H1 (cell line): ENCODE data around the gene INTU. TPM values are rescaled to one million over a fixed set of nuclear protein-coding genes. Genes with fewer than 3 reads are reported as not detected.

ENCODE experiments used
- CTCF ChIA-PET: fragments of 300-600 bp; sonication (Branson Sonifier 250); formaldehyde crosslinking; loops from one replicate; lab custom pipeline; 2021; ENCODE audit not compliant: partially characterized antibody; lab: Charles Lee
- POLR2A ChIA-PET: fragments of 300-600 bp; sonication (Branson Sonifier 250); formaldehyde crosslinking; loops from one replicate; lab custom pipeline; 2021; ENCODE audit warnings: inconsistent platforms; ENCODE audit not compliant: partially characterized antibody; lab: Charles Lee
- DNase-seq, 2 experiments: peaks; one replicate each; pipeline versions ENCODE4 v3.0.0 to v3.0.0-alpha.2; 2010 to 2022; ENCODE audit warnings: low spot score in 2 of 2, low read depth in 1 of 2, mixed read lengths in 1 of 2
- FAIRE-seq: peaks from 2 replicates; lab custom pipeline; 2011; peaks lifted over from hg19 to GRCh38; lab: Jason Lieb, UNC
- H2AFZ ChIP-seq: 2 replicates; pipeline ENCODE4 v1.8.1; 2012; ENCODE audit warnings: low read length, inconsistent platforms
- H2AK5ac ChIP-seq: 2 replicates; pipeline ENCODE4 v1.6.1; 2013; ENCODE audit warnings: low read depth, low read length
- H2BK120ac ChIP-seq: replicated peaks from 2 replicates; pipeline ENCODE3; 2013; ENCODE audit warnings: low read depth, low read length, inconsistent platforms
- H2BK12ac ChIP-seq: 2 replicates; pipeline ENCODE4 v1.6.1; 2013; ENCODE audit warnings: low read depth, low read length
- H2BK15ac ChIP-seq: 2 replicates; pipeline ENCODE4 v1.6.1; 2013; ENCODE audit warnings: low read length
- H2BK20ac ChIP-seq: 2 replicates; pipeline ENCODE4 v1.6.1; 2013; ENCODE audit warnings: low read length
- H2BK5ac ChIP-seq: 2 replicates; pipeline ENCODE4 v1.6.1; 2013; ENCODE audit warnings: low read depth, low read length
- H3K14ac ChIP-seq: 2 replicates; pipeline ENCODE4 v1.6.1; 2013; ENCODE audit warnings: inconsistent platforms; ENCODE audit not compliant: insufficient read length
- H3K18ac ChIP-seq: 2 replicates; pipeline ENCODE4 v1.6.1; 2013; ENCODE audit warnings: low read length; ENCODE audit errors: extremely low read depth
- H3K23ac ChIP-seq: 2 replicates; pipeline ENCODE4 v1.6.1; 2013; ENCODE audit warnings: inconsistent platforms; ENCODE audit not compliant: insufficient read length
- H3K23me2 ChIP-seq: 2 replicates; pipeline ENCODE4 v1.6.1; 2013; ENCODE audit warnings: low read depth, low read length
- H3K27ac ChIP-seq: 2 replicates; pipeline ENCODE4 v1.6.1; 2011; ENCODE audit warnings: low read depth, low read length, inconsistent platforms
- H3K27me3 ChIP-seq, 4 experiments: replicated peaks in 1 of 4; 1 replicate in 1 of 4; 2 replicates in 3 of 4; pipeline versions ENCODE4 v1.6.1 to v1.8.1; 2011 to 2013; ENCODE audit warnings: low read length in 3 of 4, mild to moderate bottlenecking in 3 of 4, inconsistent platforms in 2 of 4, mixed read lengths in 2 of 4, moderate library complexity in 1 of 4; ENCODE audit not compliant: control insufficient read depth in 3 of 4, insufficient read depth in 3 of 4; ENCODE audit errors: extremely low read depth in 1 of 4
- H3K36me3 ChIP-seq, 4 experiments: 2 replicates each; pipeline versions ENCODE4 v1.6.1 to v1.8.1; 2011 to 2013; ENCODE audit warnings: mild to moderate bottlenecking in 4 of 4, low read length in 3 of 4, moderate library complexity in 2 of 4, control low read depth in 1 of 4, inconsistent platforms in 1 of 4; ENCODE audit not compliant: insufficient read depth in 4 of 4, control insufficient read depth in 2 of 4
- H3K4ac ChIP-seq: replicated peaks from 2 replicates; pipeline ENCODE3; 2013; ENCODE audit warnings: low read length, low read depth, mixed read lengths, inconsistent platforms; ENCODE audit not compliant: insufficient read length
- H3K4me1 ChIP-seq, 4 experiments: replicated peaks in 1 of 4; 1 replicate in 1 of 4; 2 replicates in 3 of 4; pipeline versions ENCODE4 v1.6.1 to v1.8.1; 2011 to 2013; ENCODE audit warnings: low read length in 3 of 4, inconsistent platforms in 2 of 4, mixed read lengths in 1 of 4; ENCODE audit not compliant: insufficient read depth in 4 of 4, control insufficient read depth in 3 of 4
- H3K4me2 ChIP-seq, 2 experiments: 2 replicates each; pipeline versions ENCODE4 v1.6.1 to v1.8.1; 2011 to 2013; ENCODE audit warnings: low read depth in 2 of 2, low read length in 2 of 2, control low read depth in 1 of 2, inconsistent platforms in 1 of 2, mild to moderate bottlenecking in 1 of 2; ENCODE audit not compliant: insufficient read depth in 1 of 2
- H3K4me3 ChIP-seq, 4 experiments: fragments of 200-600, 300-600 bp in 1 of 4; sonication (generic), shearing (Covaris generic), sonication (Bioruptor Twin) in 1 of 4; 2 replicates each; pipeline versions ENCODE4 v1.5.1 to v1.8.1; 2011 to 2016; ENCODE audit warnings: low read length in 4 of 4, low read depth in 3 of 4, control low read depth in 2 of 4, inconsistent platforms in 2 of 4, mild to moderate bottlenecking in 2 of 4, mixed read lengths in 1 of 4, moderate library complexity in 1 of 4; ENCODE audit not compliant: insufficient read depth in 2 of 4; ENCODE audit errors: extremely low read depth in 1 of 4
- H3K56ac ChIP-seq: replicated peaks from 2 replicates; pipeline ENCODE3; 2013; ENCODE audit warnings: low read depth, mild to moderate bottlenecking, mixed read lengths, low read length, inconsistent platforms; ENCODE audit not compliant: insufficient read length
- H3K79me1 ChIP-seq: 2 replicates; pipeline ENCODE4 v1.6.1; 2013; ENCODE audit warnings: low read depth, low read length, control low read depth
- H3K79me2 ChIP-seq, 2 experiments: 2 replicates each; pipeline versions ENCODE4 v1.6.1 to v1.8.1; 2012 to 2013; ENCODE audit warnings: low read length in 2 of 2, mild to moderate bottlenecking in 2 of 2, inconsistent platforms in 1 of 2; ENCODE audit not compliant: insufficient read depth in 2 of 2, control insufficient read depth in 1 of 2
- H3K9ac ChIP-seq, 4 experiments: replicated peaks in 1 of 4; 1 replicate in 1 of 4; 2 replicates in 3 of 4; pipeline versions ENCODE4 v1.6.1 to v1.8.1; 2011 to 2013; ENCODE audit warnings: low read depth in 3 of 4, low read length in 3 of 4, control low read depth in 2 of 4, mild to moderate bottlenecking in 2 of 4, moderate library complexity in 2 of 4, inconsistent platforms in 1 of 4; ENCODE audit errors: extremely low read depth in 1 of 4
- H3K9me3 ChIP-seq, 2 experiments: 2 replicates each; pipeline versions ENCODE4 v1.6.1 to v1.8.1; 2012 to 2013; ENCODE audit warnings: mild to moderate bottlenecking in 2 of 2, moderate library complexity in 2 of 2, control low read depth in 1 of 2, inconsistent platforms in 1 of 2, low read depth in 1 of 2, low read length in 1 of 2, mixed read lengths in 1 of 2; ENCODE audit not compliant: insufficient read depth in 2 of 2
- H4K20me1 ChIP-seq, 2 experiments: replicated peaks in 1 of 2; 2 replicates each; pipeline versions ENCODE3 to v1.8.1; 2011 to 2013; ENCODE audit warnings: inconsistent platforms in 2 of 2, low read length in 2 of 2, mild to moderate bottlenecking in 1 of 2; ENCODE audit not compliant: insufficient read depth in 2 of 2, control insufficient read depth in 1 of 2
- H4K5ac ChIP-seq: 2 replicates; pipeline ENCODE4 v1.6.1; 2013; ENCODE audit warnings: low read length, low read depth, mixed read lengths, inconsistent platforms; ENCODE audit not compliant: insufficient read length
- H4K8ac ChIP-seq: 2 replicates; pipeline ENCODE4 v1.8.0; 2013; ENCODE audit warnings: mild to moderate bottlenecking, moderate library complexity, low read length, inconsistent platforms; ENCODE audit not compliant: insufficient read depth; ENCODE audit errors: extremely low read depth
- H4K91ac ChIP-seq: replicated peaks from 2 replicates; pipeline ENCODE3; 2013; ENCODE audit warnings: low read length, mixed read lengths, inconsistent platforms; ENCODE audit not compliant: insufficient read length
- ATF2 ChIP-seq: IDR thresholded peaks from 2 replicates; pipeline ENCODE4 v1.6.1; 2012; ENCODE audit warnings: low read length, inconsistent platforms
- BACH1 ChIP-seq: IDR thresholded peaks from 2 replicates; pipeline ENCODE4 v1.6.1; 2012; ENCODE audit warnings: low read length, improper control_type of control experiment
- CREB1 ChIP-seq: IDR thresholded peaks from 2 replicates; pipeline ENCODE4 v1.6.1; 2012; ENCODE audit warnings: inconsistent platforms
- EP300 ChIP-seq, 2 experiments: IDR thresholded peaks; 1 replicate in 1 of 2; 2 replicates in 1 of 2; pipeline ENCODE4 v1.6.1; 2011 to 2012; ENCODE audit warnings: low read depth in 2 of 2, low read length in 2 of 2, mild to moderate bottlenecking in 2 of 2, borderline replicate concordance in 1 of 2, inconsistent platforms in 1 of 2, moderate library complexity in 1 of 2
- NRF1 ChIP-seq: IDR thresholded peaks from 2 replicates; pipeline ENCODE4 v1.6.1; 2011; ENCODE audit warnings: mild to moderate bottlenecking, low read depth, low read length, improper control_type of control experiment
- POLR2A ChIP-seq, 2 experiments: IDR thresholded peaks; 1 replicate in 1 of 2; 2 replicates in 1 of 2; pipeline ENCODE4 v1.6.1; 2011; ENCODE audit warnings: low read depth in 2 of 2, low read length in 2 of 2, mild to moderate bottlenecking in 2 of 2; ENCODE audit errors: control extremely low read depth in 1 of 2
- POU5F1 ChIP-seq: IDR thresholded peaks from 2 replicates; pipeline ENCODE4 v1.6.1; 2011; ENCODE audit warnings: low read depth, mild to moderate bottlenecking, low read length, moderate library complexity
- RBBP5 ChIP-seq: IDR thresholded peaks from 2 replicates; pipeline ENCODE4 v1.7.1; 2012; ENCODE audit warnings: low read depth, mild to moderate bottlenecking, inconsistent platforms, low read length, moderate library complexity, borderline replicate concordance
- RNF2 ChIP-seq: fragments of 200-900, 300-1000 bp; sonication (generic); IDR thresholded peaks from 2 replicates; pipeline ENCODE4 v1.7.1; 2016; ENCODE audit warnings: borderline replicate concordance, low read depth, mild to moderate bottlenecking, antibody characterized with exemption, low read length; ENCODE audit not compliant: poor library complexity, severe bottlenecking; ENCODE audit errors: missing control alignments
- TBP ChIP-seq: IDR thresholded peaks from 2 replicates; pipeline ENCODE4 v1.6.1; 2011; ENCODE audit warnings: low read depth, low read length, improper control_type of control experiment
- YY1 ChIP-seq: IDR thresholded peaks from 2 replicates; pipeline ENCODE4 v1.6.1; 2011; ENCODE audit warnings: low read depth, mild to moderate bottlenecking, low read length
- WGBS, 2 experiments: shearing (Covaris generic) in 1 of 2; methylation state at CpG; one replicate each; pipeline versions ENCODE4 v1.1.6 to v1.1.7; 2013 to 2015; ENCODE audit warnings: low lambda C conversion rate in 2 of 2, mixed read lengths in 2 of 2, inconsistent platforms in 1 of 2, low coverage in 1 of 2, missing lambda C conversion rate in 1 of 2; ENCODE audit not compliant: insufficient replicate concordance in 2 of 2, insufficient coverage in 1 of 2, insufficient read length in 1 of 2; ENCODE audit errors: extremely low coverage in 1 of 2, missing lambda C conversion rate in 1 of 2; 5-methylcytosine and 5-hydroxymethylcytosine counted together
- polyA plus RNA-seq, 7 experiments: library from polyadenylated mRNA; depleted of rRNA in 3 of 7; stranded (reverse) in 5 of 7; unstranded in 2 of 7; fragments of >200 nt in 5 of 7; fragments of 200-250 nt in 2 of 7; gene quantifications; 1 replicate in 5 of 7; 2 replicates in 1 of 7; 4 replicates in 1 of 7; pipeline versions ENCODE4 v1.2.1 to v1.2.3, GENCODE V29; 2011 to 2013; ENCODE audit warnings: missing spikeins in 2 of 7, mixed read lengths in 2 of 7
- total RNA-seq: library from RNA; stranded (reverse); fragmentation: NEBNext Ultra II Directional; extraction: Animal tissue kit (Norgen Biotek cat#: 25700); gene quantifications from 2 replicates; pipeline ENCODE4 v1.2.1, GENCODE V29; 2021

Gene INTU
- total and polyA plus RNA-seq, 2 of the 8 experiments (the other 6 are each of a cell fraction or from before 2014, with no cell fraction given): 6.0 to 15.1 TPM

- H4K20me1 ChIP-seq: no peaks in the 10 kb centered on the region
- no peaks in the 10 kb centered on the region for H3K36me3 ChIP-seq
- H3K4me3 ChIP-seq: no peak overlapping the region
- no peak overlapping the region for H3K4me2 ChIP-seq
- no peaks in the 10 kb centered on the region for H3K9me3 ChIP-seq
- H3K23me2 ChIP-seq: no peaks in the 10 kb centered on the region
- H3K23ac ChIP-seq: no peak overlapping the region
- H3K4me1 ChIP-seq: no peaks in the 10 kb centered on the region
- H3K14ac ChIP-seq: no peak overlapping the region
- no peaks in the 10 kb centered on the region for H3K79me1 ChIP-seq
- no peak overlapping the region for H2BK120ac ChIP-seq
- H2AK5ac ChIP-seq: no peak overlapping the region
- no peak overlapping the region for H2BK5ac ChIP-seq
- ChIA-PET CTCF (interaction anchor here (1.0 to 1.3 kb wide), 2 partner anchors 110 to 115 kb away, joined by 3 to 6 read pairs; no protein-coding TSS in a partner anchor), POLR2A (no interaction called here)
- no peak overlapping the region for H3K4ac ChIP-seq
- no peak overlapping the region for H3K27ac ChIP-seq
- no peak overlapping the region for H2BK15ac ChIP-seq
- H2BK12ac ChIP-seq: no peak overlapping the region
- no peak overlapping the region for H3K56ac ChIP-seq
- no peak overlapping the region for H4K8ac ChIP-seq
- no peaks in the 10 kb centered on the region; a peak in 2 of 7 replicates for H3K27me3 ChIP-seq
- 95% methylated on average over 2 of the region's 2 CpGs; no CpG with 5 or more reads in 1 of the 2 experiments for WGBS, 2 experiments
- no peak overlapping the region for H4K5ac ChIP-seq
- H2AFZ ChIP-seq: no peak overlapping the region
- H2BK20ac ChIP-seq: no peak overlapping the region
- TF ChIP-seq EP300 (IDR thresholded peaks at IDR 0.05; ENCODE audit: borderline replicate concordance in 1 of 2, low read depth in 2 of 2, low read length in 2 of 2) (no peak), RNF2 (no peak), POLR2A (IDR thresholded peaks at IDR 0.05; ENCODE audit: control extremely low read depth in 1 of 2, low read depth in 2 of 2, low read length in 2 of 2) (no peak), POU5F1 (no peak), YY1 (no peak), NRF1 (no peak), BACH1 (no peak), RBBP5 (no peak), ATF2 (no peak), TBP (no peak), CREB1 (no peak)
- no peak overlapping the region for H3K18ac ChIP-seq
- H4K91ac ChIP-seq: no peak overlapping the region
- no peak for DNase-seq
- H3K79me2 ChIP-seq: no peaks in the 10 kb centered on the region
- H3K9ac ChIP-seq: no peak overlapping the region
- FAIRE-seq: no peak
Measured at GRCh38 chr4:127616898-127617297, 15.9 kb upstream of the INTU start.
